Measurements from ENCODE around the gene HNRNPDL.
"Not testable (repeated sequence)": the region's sequence is repeated elsewhere in the genome, so short reads cannot be mapped to it uniquely, and the experiment has no call there.

The HNRNPDL gene

DNA sequence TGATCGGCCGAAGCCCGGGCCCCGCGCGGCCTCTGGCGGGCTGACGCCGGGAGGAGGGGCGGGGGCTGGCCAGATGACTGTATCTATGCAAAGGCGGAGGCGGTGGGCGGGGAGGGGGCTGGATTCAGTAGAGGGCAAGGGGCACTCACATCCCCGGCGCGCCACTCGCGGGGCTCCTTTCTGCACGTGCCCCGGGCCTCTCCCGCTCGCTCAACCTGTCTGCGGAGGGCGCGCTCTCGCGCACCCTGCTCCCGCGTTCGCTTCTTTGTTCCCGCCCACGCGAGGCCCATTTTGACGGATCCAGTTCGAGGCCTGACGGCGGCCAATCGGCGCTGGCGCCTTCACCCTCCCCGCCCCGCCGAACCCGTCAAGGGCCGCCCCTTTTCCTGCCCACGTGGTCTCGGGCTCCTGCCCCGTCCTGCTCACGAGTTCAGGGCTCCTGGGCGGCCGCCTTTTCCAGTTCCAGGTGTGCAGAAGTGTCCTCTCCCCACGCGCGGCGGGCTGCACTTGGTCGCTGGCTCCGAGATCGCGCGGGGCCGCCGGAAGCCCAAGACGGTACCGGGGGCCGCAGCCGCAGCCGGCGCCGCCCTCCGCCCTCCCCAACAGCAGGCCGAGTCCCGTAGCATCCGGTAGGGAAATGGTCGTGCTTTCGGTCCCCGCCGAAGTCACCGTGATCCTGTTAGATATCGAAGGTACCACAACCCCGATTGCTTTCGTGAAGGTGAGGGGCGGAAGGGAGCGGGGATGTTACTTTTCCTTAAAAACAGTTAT lies at the start of gene HNRNPDL, which contains the start of gene ENOPH1:
HNRNPDL (minus strand) TSS at position 270 of the 771 bp plus-strand sequence. CDS start 772 bp downstream, outside the sequence.
ENOPH1 (plus strand) TSS at position 398 of the 771 bp plus-strand sequence; CDS start at position 638, 240 bp downstream.
- DNase-seq = peak; percentile 93

DNA sequence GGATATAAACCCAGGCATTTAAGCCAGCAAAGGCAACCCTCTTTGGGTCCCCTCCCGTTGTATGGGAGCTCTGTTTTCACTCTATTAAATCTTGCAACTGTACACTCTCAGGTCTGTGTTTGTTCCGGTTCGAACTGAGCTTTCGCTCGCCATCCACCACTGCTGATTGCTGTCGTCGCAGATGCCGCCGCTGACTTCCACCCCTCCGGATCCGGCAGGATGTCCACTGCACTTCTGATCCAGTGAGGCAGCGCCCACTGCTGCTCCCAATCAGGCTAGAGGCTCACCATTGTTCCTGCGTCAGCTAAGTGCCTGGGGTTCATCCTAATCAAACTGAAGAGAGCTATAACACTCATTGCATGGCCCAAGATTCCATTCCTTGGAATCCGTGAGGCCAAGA lies 49.3 kb upstream of the HNRNPDL start:
- no peak for DNase-seq

DNA sequence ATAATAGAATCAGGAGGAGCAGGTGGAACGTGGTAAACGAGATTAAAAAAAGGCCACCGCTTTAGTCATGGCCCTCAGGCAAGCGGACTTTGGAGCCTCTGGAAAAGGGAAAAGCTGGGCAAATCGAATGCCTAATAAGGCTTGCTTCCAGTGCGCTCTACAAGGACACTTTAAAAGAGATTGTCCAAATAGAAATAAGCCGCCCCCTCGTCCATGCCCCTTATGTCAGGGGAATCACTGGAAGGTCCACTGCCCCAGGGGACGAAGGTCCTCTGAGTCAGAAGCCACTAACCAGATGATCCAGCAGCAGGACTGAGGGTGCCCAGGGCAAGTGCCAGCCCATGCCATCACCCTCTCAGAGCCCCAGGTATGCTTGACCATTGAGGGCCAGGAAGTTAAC lies 47.2 kb upstream of the HNRNPDL start:
- DNase-seq = not testable (repeated sequence)

DNA sequence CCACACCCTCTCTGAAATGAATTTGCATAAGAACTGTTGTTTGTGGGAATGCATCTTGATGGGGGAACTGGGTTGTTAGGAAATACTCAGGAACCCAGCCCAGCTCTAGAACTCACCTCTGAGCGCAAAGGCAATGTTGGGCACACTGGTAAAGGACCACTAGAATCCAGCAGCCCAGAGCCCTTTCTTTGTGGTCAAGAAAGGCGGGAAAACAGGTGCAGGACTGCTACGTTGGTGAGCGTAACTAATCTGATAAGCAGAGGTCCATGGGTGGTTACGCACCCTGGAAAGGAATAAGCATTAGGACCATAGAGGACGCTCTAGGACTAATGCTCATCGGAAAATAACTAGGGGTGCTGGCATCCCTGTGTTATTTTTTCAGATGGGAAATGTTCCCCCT lies 45.7 kb upstream of the HNRNPDL start:
- DNase-seq = not testable (repeated sequence)

DNA sequence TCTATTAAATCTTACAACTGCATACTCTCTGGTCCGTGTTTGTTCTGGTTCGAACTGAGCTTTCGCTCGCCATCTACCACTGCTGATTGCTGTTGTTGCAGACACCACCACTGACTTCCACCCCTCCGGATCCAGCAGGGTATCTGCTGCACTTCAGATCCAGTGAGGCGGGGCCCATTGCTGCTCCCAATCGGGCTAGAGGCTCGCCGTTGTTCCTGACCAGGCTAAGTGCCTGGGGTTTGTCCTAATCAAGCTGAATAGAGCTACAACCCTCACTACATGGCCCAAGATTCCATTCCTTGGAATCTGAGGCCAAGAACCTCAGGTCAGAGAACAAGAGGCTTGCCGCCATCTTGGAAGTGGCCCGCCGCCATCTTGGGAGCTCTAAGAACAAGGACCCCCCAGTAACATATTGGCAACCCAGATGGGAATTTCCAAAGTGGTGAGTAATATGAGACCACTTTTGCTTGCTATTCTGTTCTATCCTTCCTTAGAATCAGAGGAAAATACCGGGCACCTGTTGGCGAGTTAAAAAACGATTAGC lies 43.4 kb upstream of the HNRNPDL start:
- no peak for DNase-seq

DNA sequence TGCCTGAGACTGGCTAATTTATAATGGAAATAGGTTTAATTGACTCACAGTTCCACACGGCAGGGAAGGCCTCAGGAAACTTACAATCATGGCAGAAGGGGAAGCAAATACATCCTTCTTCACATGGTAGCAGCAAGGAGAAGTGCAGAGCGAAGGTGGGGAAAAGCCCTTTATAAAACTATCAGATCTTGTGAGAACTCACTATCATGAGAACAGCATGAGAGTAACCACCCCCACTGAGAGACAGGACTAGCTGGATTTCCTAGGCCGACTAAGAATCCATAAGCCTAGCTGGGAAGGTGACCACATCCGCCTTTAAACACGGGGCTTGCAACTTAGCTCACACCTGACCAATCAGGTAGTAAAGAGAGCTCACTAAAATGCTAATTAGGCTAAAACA lies 42.8 kb upstream of the HNRNPDL start:
- DNase-seq = not testable (repeated sequence)

DNA sequence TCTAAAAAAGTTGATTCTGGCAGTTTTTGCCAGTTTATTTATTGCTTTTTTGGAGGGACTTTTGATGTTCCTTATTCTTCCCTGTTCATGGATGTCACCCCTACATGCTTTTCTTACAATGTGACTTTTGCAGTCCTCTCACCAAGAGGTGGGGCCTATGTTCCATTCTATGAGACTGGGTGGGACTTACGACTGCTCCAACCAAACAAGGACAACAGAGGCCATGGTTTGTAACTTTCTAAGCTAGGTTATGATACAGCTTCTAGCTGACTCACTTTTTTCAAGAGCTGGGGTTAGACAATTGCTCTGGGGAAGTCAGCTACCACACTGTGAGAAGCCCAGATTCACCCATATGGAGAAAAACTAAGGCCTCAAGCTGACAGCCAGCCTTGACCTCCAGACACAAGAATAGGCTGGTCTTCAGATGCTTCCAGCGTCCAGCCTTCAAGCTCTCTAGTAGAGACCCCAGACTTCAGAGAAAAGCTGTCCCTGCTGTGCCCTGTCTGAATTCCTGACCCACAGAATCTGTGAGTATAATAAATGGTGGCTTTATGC lies 39.6 kb upstream of the HNRNPDL start:
- peak; percentile 4 for DNase-seq

DNA sequence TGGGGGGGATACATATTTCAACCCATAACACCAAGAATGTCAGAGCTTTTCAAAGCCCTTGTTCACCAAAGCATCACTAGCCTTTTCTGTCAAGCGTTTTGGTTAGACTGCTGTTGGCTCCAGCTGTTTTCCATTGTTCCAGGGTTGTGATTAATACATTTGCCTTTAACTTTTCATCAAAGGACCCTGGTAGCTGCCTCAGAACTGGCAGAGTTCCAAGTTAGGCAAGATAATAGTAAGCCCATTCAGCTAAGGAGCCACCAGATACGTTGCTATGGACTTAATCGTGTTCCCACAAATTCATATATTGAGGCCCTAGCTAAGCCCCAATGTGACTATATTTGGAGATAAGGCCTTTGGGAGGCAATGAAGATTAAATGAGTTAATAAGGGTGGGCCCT lies 37.2 kb upstream of the HNRNPDL start:
- DNase-seq = no peak

DNA sequence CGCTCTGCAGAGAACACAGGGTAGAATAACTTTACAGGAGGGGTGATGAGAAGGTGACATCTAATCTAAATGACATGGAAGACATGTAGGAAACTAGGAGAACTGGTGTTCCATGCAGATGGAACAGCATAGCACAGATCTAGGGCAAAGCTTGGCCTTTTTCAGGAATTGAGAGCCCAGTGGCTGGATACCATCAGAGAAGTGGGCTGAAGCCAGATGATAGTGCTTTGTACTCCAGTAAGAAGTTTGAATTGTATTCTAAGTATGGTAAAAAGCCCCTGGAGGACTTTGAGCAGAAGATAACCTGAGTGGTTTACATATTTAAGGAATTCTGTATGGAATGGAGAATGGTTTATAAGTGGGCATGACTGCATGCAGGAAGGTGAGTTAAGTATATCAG lies 33.0 kb upstream of the HNRNPDL start:
- DNase-seq = no peak

DNA sequence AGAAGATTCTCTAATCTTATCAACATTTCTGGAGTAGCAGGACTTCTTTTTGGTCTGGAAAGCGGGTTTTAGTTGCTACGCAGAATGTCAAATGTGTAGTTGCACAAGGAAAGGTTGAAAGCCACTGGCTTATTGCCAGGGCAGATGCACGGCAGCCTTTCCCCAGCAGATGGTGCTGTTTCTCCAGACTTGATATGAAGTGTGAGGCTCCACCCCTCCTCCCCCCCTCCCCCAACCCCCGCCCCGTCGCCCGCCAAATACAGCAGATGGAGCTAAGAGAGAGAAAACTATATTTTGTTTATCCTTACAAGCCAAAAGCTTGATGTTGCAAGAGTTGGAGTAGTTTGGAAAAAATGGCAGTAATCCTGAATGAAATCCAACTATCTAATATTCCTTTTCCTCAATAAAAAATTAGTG lies 32.2 kb upstream of the HNRNPDL start:
- peak; percentile 57 for DNase-seq

DNA sequence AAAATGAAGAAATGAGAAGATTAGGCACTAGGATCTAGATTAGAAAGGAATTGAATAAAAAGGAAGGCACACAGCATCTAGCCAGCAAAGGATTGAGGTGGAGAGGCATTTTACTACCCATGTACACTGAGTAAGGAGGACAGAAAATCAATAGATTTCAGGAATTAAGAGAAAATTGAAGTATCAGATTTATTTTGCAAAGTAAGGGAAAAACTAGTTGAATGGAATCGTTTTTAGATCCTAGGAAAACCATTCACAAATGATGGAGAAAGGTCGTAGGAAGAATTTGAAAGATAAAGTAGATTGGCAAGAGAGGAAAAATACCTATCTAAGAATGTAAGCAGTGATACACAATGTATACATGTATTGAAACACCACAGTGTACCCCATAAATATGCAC lies 31.4 kb upstream of the HNRNPDL start:
- no peak for DNase-seq

DNA sequence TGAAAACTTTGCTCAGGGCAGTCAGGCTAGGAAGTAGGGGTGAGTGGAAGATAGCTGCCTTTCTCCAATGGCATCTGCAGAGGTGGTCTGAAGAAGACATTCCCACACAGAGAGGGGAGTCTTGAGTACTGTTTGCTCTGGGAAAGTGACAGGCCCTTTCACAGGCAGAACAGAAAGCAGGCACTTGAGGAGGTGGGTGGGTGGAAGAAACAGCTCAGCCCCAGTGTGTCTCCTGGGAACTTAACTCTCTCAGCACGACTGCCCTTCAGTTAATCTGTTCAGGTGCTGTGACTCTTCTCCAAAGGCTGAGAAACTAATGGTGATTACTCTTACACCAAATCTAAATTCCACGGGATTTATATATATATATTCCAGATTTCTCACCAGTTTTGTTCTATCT lies 28.5 kb upstream of the HNRNPDL start:
- DNase-seq = no peak

DNA sequence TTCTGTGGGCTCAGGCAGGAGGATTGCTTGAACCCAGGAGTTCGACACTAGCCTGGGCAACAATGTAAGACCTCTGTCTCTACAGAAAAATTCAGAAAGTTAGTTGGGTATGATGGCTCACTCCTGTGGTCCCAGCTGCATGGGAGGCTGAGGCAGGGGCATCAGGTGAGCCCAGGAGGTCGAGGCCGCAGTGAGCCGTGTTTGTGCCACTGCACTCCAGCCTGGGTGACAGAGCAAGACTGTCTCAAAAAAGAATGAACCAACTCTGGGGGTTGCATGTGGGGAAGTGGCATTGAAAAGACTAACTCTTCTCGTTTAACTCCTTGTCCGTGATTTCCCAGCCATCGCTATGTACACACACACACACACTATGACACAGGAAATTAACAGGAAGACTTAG lies 27.0 kb upstream of the HNRNPDL start:
- no peak for DNase-seq

DNA sequence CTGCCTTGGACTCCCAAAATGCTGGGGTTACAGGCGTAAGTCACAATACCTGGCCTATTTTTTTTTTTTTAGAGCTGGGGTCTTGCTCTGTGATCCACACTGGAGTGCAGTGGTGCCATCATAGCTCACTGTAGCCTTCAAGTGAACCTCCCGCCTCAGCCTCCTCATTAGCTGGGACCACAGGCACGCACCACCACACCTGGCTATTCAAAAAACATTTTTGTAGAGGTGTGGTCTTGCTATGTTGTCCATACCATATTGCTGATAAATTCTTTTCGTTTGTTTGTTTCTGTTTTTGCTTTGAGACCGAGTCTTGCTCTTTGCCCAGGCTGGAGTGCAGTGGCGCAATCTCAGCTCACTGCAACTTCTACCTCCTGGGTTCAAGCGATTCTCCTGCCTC lies 21.8 kb upstream of the HNRNPDL start:
- no peak for DNase-seq

DNA sequence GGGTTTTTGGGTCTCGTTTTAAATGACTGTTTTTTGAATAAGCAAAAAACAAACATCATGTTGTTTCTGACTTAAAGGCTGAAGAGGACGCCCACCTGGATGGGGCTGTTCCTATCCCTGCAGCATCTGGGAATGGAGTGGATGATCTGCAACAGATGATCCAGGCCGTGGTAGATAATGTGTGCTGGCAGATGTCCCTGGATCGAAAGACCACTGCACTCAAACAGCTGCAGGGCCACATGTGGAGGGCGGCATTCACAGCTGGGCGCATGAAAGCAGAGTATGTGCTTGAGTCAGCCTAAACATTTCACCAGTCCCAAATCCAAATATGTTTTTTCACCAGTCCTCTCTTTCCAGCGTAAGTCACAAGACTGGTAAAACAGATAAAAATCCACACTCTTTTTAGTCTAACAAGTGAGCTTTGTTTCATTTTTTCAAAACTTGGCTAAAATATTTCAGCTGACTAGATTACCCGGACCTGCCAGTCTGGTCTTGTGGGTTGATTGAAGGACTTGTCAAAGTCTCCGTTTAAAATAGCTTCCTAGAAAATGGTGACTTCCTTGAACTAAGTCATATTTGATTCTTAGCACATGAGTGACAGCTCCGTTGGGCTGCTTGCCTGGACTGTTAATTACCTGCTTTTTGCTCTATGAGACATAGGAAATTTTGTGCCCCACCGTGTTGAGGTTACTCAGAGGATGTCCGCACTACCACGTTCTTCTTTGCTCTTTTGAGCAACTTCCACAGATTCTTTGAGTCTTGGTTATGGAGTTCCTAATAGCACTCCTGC lies 20.9 kb upstream of the HNRNPDL start:
- DNase-seq = no peak

DNA sequence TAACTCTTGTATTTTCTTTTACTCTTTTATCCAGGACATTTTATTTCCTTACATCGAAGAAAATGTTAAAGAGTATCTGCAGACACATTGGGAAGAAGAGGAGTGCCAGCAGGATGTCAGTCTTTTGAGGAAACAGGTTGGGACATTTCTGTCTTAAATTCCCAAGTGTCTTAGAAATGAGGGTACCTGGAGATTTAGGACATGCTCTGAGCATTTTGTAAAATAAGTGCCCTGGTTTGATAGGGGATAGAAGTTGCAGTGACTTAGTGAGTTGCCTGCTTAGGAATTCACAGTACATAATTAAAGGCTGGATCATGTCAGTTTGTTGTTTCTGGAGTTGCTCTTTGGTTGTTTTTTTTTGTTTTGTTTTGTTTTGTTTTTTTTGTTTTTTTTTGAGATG lies 17.6 kb upstream of the HNRNPDL start:
- DNase-seq = no peak

DNA sequence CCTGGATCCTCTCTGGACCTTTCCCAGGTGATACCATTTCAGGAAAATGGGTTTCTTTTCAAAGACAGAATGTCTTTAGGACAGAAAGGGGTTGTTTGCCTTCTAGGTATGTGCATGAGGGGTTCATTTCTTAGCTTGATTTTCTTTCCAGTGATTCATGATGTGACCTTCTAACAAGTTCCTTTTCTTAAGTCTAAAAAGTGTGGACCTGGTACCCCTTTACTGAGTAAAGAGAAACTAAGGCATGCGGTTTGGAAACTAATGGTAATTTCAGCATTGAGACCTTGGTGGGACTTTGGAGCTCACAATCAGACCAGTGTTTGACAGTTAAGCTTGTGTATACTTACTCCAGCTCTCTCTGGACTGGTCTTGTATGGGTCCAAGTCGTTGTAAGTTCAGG lies 8.8 kb upstream of the HNRNPDL start:
- DNase-seq = no peak

DNA sequence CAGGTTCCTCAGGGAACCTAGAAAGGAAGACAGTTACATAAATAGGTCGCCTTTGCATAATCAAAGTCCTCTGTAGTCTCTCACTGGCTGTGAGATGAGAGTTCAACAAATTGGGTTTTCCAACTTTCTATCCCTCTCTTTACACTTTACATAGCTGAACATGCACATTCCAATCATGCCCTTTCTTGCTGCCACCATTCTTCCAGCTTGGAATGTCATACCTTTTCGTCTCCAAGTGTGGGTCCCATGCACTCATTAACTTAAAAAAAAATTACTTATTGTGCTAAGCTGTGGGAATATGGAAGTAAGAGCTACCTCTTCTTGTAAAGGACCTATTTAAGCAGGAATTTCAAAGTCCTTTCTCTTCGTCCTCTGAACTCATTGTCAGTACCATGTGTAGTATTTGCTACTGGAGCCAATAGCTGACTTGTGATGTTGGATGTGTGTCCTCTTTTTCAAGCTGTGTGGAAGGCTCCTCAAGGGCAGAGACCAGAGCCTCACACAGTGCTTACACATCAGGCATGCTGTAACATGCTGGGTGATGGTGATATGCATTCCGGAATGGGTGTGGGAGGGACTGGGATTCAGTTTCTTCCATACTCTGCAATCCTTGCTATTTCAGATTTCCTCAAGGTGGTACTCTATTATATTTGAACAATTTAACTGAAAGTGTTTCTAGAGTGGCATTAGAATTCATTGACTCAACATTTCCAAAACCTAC lies 7.2 kb upstream of the HNRNPDL start:
- DNase-seq = no peak

DNA sequence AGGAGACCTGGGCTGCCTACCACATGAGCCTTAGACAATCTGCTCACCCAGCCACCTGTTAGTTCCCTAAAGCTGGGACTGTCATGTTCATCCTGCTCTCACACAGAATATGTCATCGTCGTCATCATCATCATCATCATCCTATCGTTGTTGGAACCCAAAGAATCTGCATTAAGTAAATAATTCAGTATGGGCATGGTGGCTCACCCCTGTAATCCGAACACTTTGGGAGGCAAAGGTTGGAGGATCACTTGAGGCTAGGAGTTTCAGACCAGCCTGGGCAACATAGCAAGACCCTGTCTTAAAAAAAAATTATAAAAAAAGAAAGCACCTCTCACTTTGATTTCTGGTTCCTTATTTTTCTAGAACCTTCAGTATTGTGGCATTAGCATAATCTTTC lies 6.5 kb upstream of the HNRNPDL start:
- DNase-seq = no peak

DNA sequence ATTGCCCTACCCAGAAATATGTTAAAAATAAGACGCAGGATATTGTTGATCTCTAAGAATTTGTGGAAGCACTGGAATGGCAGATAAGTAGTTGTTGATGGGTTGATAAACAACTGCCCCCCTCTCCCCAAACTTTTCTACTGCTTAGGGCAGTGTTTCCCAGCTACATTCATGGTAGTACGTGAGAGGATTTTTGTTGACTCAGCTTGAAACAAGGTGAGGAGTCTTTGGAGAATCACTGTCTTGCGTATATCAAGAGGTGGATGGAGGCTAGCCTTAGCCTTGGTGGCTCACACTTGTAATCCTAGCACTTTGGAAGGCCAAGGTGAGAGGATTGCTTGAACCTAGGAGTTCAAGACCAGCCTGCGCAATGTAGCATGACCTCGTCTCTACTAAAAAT lies 5.9 kb upstream of the HNRNPDL start:
- DNase-seq = no peak

DNA sequence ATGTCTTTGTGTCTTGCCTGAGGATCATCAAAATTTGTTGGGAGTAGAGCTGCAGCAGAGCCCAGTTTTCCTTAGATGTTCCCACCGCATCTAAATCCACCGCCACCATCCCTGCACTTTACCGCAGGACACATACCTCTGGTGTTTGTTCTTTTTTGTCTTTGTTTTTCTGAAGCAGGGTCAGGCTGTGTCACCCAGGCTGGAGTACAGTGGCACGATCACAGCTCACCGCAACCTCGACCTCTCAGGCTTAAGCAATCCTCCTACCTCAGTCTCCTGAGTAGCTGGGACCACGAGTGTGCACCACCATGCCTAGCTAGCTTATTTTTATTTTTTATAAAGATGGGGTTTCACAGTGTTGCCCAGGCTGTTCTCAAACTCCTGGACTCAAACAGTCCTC lies 4.7 kb upstream of the HNRNPDL start:
- DNase-seq = no peak

DNA sequence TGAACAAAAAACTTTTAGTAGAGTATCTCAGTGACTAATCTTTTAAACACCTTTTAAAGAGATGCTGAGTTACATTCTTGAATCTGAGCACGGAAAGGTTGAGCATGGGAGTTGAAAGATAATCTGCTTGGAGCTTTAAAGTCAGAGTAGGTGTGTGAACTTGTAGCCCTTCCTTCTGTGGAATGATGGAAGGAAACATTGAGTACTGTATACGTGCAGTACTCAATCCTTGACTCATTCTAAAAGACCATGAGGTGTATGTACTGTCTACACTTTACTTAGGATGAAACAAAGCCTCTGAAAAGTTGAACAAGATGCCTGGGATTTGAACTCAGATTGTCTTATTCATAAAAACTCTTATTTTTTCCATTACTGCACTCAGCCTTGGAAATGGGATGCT lies 3.5 kb upstream of the HNRNPDL start:
- no peak for DNase-seq

DNA sequence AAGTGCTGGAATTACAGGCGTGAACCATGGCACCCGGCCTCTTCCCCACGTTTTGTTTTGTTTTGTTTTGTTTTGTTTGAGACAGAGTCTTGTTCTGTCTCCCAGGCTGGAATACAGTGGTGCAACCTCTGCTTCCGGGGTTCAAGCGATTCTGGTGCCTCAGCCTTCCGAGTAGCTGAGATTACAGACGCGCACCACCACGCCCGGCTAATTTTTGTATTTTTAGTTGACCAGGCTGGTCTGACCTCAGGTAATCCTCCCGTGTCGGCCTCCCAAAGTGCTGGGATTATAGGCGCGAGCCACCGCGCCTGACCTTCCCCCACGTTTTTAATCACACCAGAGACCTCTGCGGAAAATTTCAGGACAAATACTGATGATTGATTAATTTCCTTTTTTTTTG lies 2.3 kb upstream of the HNRNPDL start:
- no peak for DNase-seq

Data from GDM1 (cell line).